Uterus (tissue), 4 donors: ENCODE results near the gene WDR36. TPM values are rescaled to one million over a fixed set of nuclear protein-coding genes. Genes with fewer than 3 reads are reported as not detected.

Source experiments
- DNase-seq, 2 donors: peaks; one replicate each; pipeline ENCODE4 v3.0.0-alpha.2; 2019 to 2020
- H3K27ac ChIP-seq, 2 donors: fragments of 200-600 bp; sonication (generic); 1 replicate in 1 of 2; 2 replicates in 1 of 2; pipeline ENCODE4 v1.5.1; 2016 to 2018
- H3K27me3 ChIP-seq, 2 donors: fragments of 200-600 bp; sonication (generic); one replicate each; pipeline ENCODE4 v1.5.1; 2018 to 2019; ENCODE audit warnings: control low read depth in 1 of 2
- H3K36me3 ChIP-seq, 2 donors: fragments of 200-600 bp; sonication (generic); one replicate each; pipeline ENCODE4 v1.5.1; 2019; ENCODE audit warnings: control low read depth in 1 of 2
- H3K4me1 ChIP-seq, 2 donors: fragments of 200-600 bp; sonication (generic); one replicate each; pipeline ENCODE4 v1.5.1; 2018 to 2019; ENCODE audit warnings: control low read depth in 1 of 2
- H3K4me3 ChIP-seq, 2 donors: fragments of 200-600 bp; sonication (generic); 1 replicate in 1 of 2; 2 replicates in 1 of 2; pipeline ENCODE4 v1.5.1; 2018 to 2019; ENCODE audit warnings: mild to moderate bottlenecking in 1 of 2
- H3K9me3 ChIP-seq, 2 donors: fragments of 200-600 bp; sonication (generic); one replicate each; pipeline ENCODE4 v1.5.1; 2019; ENCODE audit warnings: control low read depth in 1 of 2
- CTCF ChIP-seq, 4 experiments: fragments of 200-600 bp in 2 of 4; fragments of 450-650 bp in 2 of 4; sonication (generic) in 2 of 4; IDR thresholded peaks; one replicate each; pipeline ENCODE4 v1.5.1; 2016 to 2019; ENCODE audit warnings: antibody characterized with exemption in 4 of 4, mild to moderate bottlenecking in 2 of 4, moderate library complexity in 1 of 4
- POLR2A ChIP-seq, 2 donors: fragments of 450-650 bp; IDR thresholded peaks; one replicate each; pipeline ENCODE4 v1.6.1; 2016; ENCODE audit warnings: antibody characterized with exemption in 2 of 2, mild to moderate bottlenecking in 1 of 2, moderate library complexity in 1 of 2
- intact Hi-C: fragments of 100-400 bp; cut with DNase I; formaldehyde crosslinking; loops from one replicate; pipeline ENCODE4 v1.15.1; 2023; ENCODE audit warnings: low total_unique reads
- total RNA-seq, 4 donors: library from RNA; depleted of rRNA in 3 of 4; stranded (reverse); fragments of >200 nt in 3 of 4; gene quantifications; one replicate each; pipeline versions ENCODE4 v1.1.0 to v1.2.4, GENCODE V29; 2014 to 2023
- donor health status: DM: yes; HTN: yes; CAD: no.

WDR36 gene
- total RNA-seq, 4 donors from 2014 or later: 20.0 to 97.1 (median 29.4) TPM

DNA sequence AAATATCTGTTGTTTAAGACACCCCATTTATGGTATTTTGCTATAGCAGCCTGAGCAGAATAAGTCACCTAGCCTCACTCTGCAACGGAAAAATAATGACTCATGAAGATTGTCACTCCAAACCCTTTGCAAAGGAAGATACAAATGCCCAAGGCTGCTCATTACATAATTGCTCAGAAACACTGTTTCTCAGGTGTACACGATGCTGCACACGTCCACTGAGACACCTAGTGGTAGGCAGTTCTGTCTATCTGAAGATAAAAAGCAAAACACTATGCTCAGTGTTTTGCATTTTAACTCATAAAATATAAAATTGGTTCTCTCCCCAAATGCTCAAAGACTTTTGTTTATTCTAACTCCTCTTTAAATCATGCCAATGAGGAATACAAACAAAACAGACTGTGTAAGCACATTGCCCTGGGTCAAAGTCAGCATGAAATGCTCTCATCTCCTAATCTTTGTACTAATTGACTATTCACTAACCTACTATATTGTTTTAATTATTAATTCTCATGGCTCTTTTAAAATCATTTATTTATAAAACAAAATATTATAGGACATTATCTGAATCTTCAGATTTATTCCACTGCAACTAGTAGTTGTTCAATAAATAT, 28.3 kb upstream of the WDR36 start:
- Histone ChIP-seq H3K27me3 (peaks cover 0 to 12% of the 10 kb centered on the region in 2 donors), H3K4me3 (no peak overlapping the region), H3K9me3 (no peaks in the 10 kb centered on the region), H3K4me1 (no peaks in the 10 kb centered on the region), H3K27ac (no peak overlapping the region), H3K36me3 (no peaks in the 10 kb centered on the region)
- intact Hi-C loops: no loop called here
- no peak for DNase-seq
- TF ChIP-seq CTCF (IDR thresholded peaks at IDR 0.05): no peak

DNA sequence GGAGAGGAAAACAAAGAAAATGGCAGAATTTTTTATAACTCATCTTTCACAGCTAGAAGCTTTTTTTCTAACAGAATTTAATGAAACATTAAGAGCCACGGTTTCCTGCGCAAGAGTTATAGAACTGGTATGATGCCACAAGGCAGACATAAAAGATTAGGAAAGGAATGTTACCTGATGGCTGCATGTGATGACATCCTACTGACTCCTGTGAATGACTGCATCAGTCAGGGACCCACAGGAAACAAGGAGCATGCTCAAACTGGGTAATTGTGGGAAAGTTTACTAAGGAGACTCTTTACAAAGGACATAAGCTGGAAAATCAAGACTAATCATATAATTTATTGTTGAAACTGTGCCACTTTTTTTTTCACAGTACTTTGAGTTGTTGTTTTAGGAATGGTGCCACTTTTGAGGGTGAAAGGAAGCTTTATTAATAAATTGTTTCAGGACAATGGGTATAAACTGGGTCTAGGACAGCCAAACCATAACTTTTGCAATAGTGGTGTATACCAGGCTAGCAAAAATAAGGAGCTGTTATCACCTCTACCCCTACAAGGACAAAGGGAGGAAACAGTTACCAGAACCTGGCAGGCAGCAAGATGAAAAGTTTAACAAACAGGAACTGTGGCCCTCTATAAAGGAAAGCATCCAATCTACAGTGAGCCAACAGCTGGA, 25.7 kb upstream of the WDR36 start:
- intact Hi-C loops: no loop called here
- Histone ChIP-seq H3K27ac (no peak overlapping the region), H3K4me1 (no peaks in the 10 kb centered on the region), H3K4me3 (no peak overlapping the region), H3K27me3 (peaks cover 0 to 15% of the 10 kb centered on the region in 2 donors), H3K36me3 (no peaks in the 10 kb centered on the region), H3K9me3 (no peaks in the 10 kb centered on the region)
- DNase-seq: peak in 1 of 2 donors; percentile 19
- TF ChIP-seq CTCF (IDR thresholded peaks at IDR 0.05) (no peak), POLR2A (IDR thresholded peaks at IDR 0.05) (no peak)

DNA sequence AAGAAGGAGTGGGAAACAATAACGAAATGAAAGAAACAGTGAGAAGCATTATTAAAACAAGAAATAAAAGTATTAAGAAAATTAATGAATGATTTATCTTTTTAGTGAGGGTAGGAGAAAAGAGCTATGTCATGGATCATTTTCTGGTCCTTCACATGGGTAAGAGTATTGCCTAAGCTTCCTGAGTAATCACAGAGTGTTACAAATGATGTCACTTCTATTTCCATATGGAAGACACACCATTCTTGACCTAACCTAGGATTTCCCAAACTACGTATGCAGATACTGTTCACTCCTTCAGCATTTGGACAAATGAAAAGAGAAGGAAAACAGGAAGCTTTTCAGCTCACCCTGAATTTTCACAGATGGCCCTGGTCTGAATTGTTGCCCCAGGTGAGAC, 23.9 kb upstream of the WDR36 start:
- no peak for DNase-seq
- Histone ChIP-seq H3K36me3 (no peaks in the 10 kb centered on the region), H3K9me3 (no peaks in the 10 kb centered on the region), H3K4me1 (no peaks in the 10 kb centered on the region), H3K4me3 (no peak overlapping the region), H3K27me3 (peaks cover 0 to 15% of the 10 kb centered on the region in 2 donors), H3K27ac (no peak overlapping the region)
- TF ChIP-seq CTCF (IDR thresholded peaks at IDR 0.05): no peak
- TF ChIP-seq POLR2A (IDR thresholded peaks at IDR 0.05): no peak
- intact Hi-C loops: no loop called here

DNA sequence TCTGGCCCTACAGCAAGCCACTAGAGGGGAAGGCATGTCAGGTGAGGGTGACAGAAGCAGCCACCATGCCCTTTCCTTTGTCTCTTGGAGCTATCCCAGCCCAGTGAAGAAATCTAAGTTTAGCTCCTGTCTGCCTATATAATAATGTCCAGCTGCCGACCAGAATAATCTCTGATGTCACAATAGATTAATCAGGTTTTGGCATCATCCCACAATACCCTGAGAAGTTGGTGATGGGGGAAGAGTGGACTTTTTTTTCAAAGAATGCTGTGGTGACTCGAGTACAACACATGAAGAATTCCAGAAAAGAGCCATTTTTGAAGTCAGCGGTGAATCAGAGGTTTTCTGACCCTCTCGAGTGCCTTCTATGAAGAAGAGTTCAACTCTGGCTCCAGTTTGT, 22.3 kb upstream of the WDR36 start:
- TF ChIP-seq CTCF (IDR thresholded peaks at IDR 0.05) (no peak), POLR2A (IDR thresholded peaks at IDR 0.05) (no peak)
- Histone ChIP-seq H3K4me3 (no peak overlapping the region), H3K27me3 (peaks cover 0 to 15% of the 10 kb centered on the region in 2 donors), H3K4me1 (no peaks in the 10 kb centered on the region), H3K9me3 (no peaks in the 10 kb centered on the region), H3K27ac (no peak overlapping the region), H3K36me3 (no peaks in the 10 kb centered on the region)
- intact Hi-C loops: no loop called here
- DNase-seq: no peak

- Histone ChIP-seq H3K27ac (no peak overlapping the region), H3K36me3 (no peaks in the 10 kb centered on the region), H3K9me3 (no peaks in the 10 kb centered on the region), H3K4me3 (no peak overlapping the region), H3K4me1 (no peaks in the 10 kb centered on the region), H3K27me3 (peaks cover 0 to 15% of the 10 kb centered on the region in 2 donors)
- DNase-seq: no peak
- intact Hi-C loops: no loop called here
- no peak for TF ChIP-seq CTCF (IDR thresholded peaks at IDR 0.05)
- no peak for TF ChIP-seq POLR2A (IDR thresholded peaks at IDR 0.05)
Measured at GRCh38 chr5:111070272-111071134, 21.6 kb upstream of the WDR36 start.
